Spleen (tissue), 7 donors: ENCODE results near the gene TENM3.

Experiments used
- POLR2A ChIP-seq, 3 donors: fragments of 450-650 bp; IDR thresholded peaks; one replicate each; pipeline ENCODE4 v1.5.1; 2017; ENCODE audit warnings: antibody characterized with exemption in 3 of 3, mild to moderate bottlenecking in 1 of 3
- POLR2AphosphoS5 ChIP-seq, 3 donors: sonication (generic); formaldehyde crosslinking; IDR thresholded peaks; one replicate each; pipeline ENCODE4 v1.5.1; 2017; ENCODE audit warnings: antibody characterized with exemption in 3 of 3
- TF ChIP-seq, protein P1 (sequence below), 11 experiments: fragments of 200-600 bp in 7 of 11; fragments of 450-650 bp in 4 of 11; sonication (generic) in 4 of 11; IDR thresholded peaks in 8 of 11; conservative IDR thresholded peaks in 3 of 11; 1 replicate in 7 of 11; 2 replicates in 4 of 11; pipeline versions ENCODE4 v1.4.0 to v1.8.0; 2016 to 2021; ENCODE audit warnings: antibody characterized with exemption in 11 of 11, inconsistent platforms in 4 of 11, mild to moderate bottlenecking in 1 of 11
- donor health status: DM: no; HTN: no; CAD: no; lungs with moderate emphysema.
- donor health status: DM: no; HTN: no; CAD: no.
- donor health status: DM: no; HTN: no; CAD: no.

DNA sequence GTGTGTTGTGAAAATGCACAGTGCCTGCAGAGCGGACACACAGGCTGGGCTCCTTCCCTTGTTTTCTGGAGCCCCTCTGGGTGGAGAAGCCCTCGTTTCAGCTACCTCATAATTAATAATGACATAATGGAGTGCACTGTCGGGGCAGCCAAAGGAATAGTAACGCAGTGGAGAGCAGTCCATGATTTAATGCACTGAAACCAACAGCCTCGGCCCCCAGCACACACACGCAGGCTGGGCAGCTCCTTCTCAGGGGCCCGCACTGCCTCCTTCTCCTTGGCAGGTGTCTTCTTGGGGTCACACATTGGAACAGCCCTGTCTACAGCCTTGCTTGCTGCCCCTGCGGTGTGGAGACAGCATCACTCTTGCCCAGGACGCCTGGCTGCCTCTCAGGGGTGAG is 584.8 kb downstream of the TENM3 start:
- TF ChIP-seq, protein P1, sequence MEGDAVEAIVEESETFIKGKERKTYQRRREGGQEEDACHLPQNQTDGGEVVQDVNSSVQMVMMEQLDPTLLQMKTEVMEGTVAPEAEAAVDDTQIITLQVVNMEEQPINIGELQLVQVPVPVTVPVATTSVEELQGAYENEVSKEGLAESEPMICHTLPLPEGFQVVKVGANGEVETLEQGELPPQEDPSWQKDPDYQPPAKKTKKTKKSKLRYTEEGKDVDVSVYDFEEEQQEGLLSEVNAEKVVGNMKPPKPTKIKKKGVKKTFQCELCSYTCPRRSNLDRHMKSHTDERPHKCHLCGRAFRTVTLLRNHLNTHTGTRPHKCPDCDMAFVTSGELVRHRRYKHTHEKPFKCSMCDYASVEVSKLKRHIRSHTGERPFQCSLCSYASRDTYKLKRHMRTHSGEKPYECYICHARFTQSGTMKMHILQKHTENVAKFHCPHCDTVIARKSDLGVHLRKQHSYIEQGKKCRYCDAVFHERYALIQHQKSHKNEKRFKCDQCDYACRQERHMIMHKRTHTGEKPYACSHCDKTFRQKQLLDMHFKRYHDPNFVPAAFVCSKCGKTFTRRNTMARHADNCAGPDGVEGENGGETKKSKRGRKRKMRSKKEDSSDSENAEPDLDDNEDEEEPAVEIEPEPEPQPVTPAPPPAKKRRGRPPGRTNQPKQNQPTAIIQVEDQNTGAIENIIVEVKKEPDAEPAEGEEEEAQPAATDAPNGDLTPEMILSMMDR (IDR thresholded peaks at IDR 0.05 in 8 of 11, conservative IDR thresholded peaks at IDR 0.05 in 3 of 11), result no peak
- TF ChIP-seq POLR2A (IDR thresholded peaks at IDR 0.05), result no peak
- TF ChIP-seq POLR2AphosphoS5 (IDR thresholded peaks at IDR 0.05), result no peak
